Motor neuron (in vitro differentiated cells): ENCODE measurements around the gene ZRSR2. TPM values are rescaled to one million over a fixed set of nuclear protein-coding genes. Genes with fewer than 3 reads are reported as not detected.

Experiments
- ATAC-seq, 8 experiments: fragments of 200-7000 bp; cut with Tn5 transposase; replicated peaks in 6 of 8; 2 replicates each; pipeline ENCODE4 v1.8.0; 2021; ENCODE audit warnings: mild to moderate bottlenecking in 8 of 8, moderate library complexity in 8 of 8
- H3K27ac ChIP-seq, 2 donors: fragments of 250-450 bp; sonication (Bioruptor Pico); 2 replicates each; pipeline ENCODE4 v1.9.0; 2021; ENCODE audit warnings: antibody characterized with exemption in 2 of 2, mild to moderate bottlenecking in 2 of 2, moderate library complexity in 1 of 2
- H3K4me1 ChIP-seq, 2 donors: fragments of 250-450 bp; sonication (Bioruptor Pico); replicated peaks in 1 of 2; 2 replicates each; pipeline ENCODE4 v1.6.1; 2021; ENCODE audit warnings: antibody characterized with exemption in 2 of 2, mild to moderate bottlenecking in 2 of 2, moderate library complexity in 1 of 2
- H3K4me3 ChIP-seq, 5 donors: fragments of 250-450 bp; sonication (Bioruptor Pico); 2 replicates each; pipeline ENCODE4 v1.9.0; 2021; ENCODE audit warnings: antibody characterized with exemption in 5 of 5, mild to moderate bottlenecking in 5 of 5, moderate library complexity in 4 of 5
- WGBS, 10 experiments: fragments of 450-650 bp; shearing (Covaris generic); methylation state at CpG; one replicate each; pipeline ENCODE4 v1.0.0; 2022; 5-methylcytosine and 5-hydroxymethylcytosine counted together
- in situ Hi-C, 9 experiments: fragments of 400-800 bp; cut with MboI; loops; one replicate each; pipeline ENCODE4 v1.15.0; 2021; ENCODE audit warnings: low sequenced_read_pairs in 9 of 9, low pct_unique_long_range_greater_than_20kb in 2 of 9; ENCODE audit not compliant: unreplicated experiment in 9 of 9
- total RNA-seq, 8 experiments: library from RNA; unstranded; fragments of 300-600 nt; gene quantifications; 2 replicates each; pipeline versions ENCODE4 v1.2.3 to v1.2.4, GENCODE V29; 2022

Gene ZRSR2
- total RNA-seq, 8 experiments from 2014 or later, result 7.8 to 19.6 (median 10.3) TPM

DNA sequence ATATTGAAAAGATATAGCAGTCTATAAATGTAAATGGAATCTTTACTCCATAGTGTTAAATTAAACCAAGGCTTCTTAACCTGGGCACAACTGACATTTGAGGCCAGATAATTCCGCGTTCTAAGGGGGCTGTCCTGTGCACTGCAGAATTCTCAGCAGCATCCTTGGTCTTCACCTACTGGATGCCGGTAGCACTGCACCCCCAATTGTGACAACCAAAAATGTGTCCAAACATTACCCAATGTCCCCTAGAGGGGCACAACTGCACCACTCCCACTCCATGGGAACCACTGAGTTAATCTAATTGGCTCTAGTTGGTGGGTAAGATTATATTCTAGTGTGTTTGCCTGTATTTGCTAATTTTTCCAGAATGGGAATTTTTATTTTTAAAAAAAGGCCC, 47.7 kb downstream of the ZRSR2 start:
- Histone ChIP-seq H3K27ac (no peak overlapping the region), H3K4me3 (no peak overlapping the region), H3K4me1 (no peaks in the 10 kb centered on the region)
- in situ Hi-C loops, result no loop called here
- 80 to 100% (median 90%) methylated on average over 2 to 3 of the region's 3 CpGs; no CpG with 5 or more reads in 7 of the 10 experiments for WGBS, 10 experiments
- no peak for ATAC-seq

DNA sequence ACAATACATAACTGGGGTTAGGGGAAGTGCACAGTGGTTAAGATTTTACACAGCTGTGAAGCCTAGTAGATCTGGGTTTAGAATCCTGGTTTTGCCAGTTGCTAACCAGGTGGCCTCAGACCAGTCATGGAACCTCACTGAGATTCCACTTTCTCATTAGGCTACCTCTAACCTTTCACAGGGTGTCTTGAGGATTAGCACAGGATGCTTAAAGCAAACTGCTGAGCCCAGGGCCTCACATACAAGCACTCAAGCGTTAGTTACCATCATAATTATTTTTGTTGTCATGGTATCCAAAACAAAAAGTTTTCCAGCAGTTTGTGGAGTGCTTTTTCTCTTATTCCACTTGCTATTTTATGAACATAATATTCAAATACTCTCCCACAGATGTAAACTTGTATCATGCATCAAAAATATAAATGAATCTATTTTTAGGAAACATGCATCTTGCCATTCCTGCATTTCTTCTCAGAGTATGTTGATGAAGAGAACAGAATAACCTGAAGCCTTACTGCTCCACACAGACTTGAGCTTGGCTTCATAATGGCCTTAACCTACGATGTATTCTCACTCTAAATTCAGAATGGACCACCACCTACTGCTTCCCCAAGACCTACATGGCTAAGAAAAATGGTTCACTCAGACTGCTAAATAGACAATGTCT, 51.7 kb downstream of the ZRSR2 start:
- H3K27ac ChIP-seq, result no peak overlapping the region
- peak in 3 of 8 experiments; percentile 30 to 93 (median 57) for ATAC-seq
- H3K4me3 ChIP-seq, result no peak overlapping the region
- WGBS, 10 experiments, result 0 to 88% (median 17%) methylated on average over 1 of the region's 2 CpGs; no CpG with 5 or more reads in 7 of the 10 experiments
- in situ Hi-C loops, result no loop called here
- H3K4me1 ChIP-seq, result no peaks in the 10 kb centered on the region

DNA sequence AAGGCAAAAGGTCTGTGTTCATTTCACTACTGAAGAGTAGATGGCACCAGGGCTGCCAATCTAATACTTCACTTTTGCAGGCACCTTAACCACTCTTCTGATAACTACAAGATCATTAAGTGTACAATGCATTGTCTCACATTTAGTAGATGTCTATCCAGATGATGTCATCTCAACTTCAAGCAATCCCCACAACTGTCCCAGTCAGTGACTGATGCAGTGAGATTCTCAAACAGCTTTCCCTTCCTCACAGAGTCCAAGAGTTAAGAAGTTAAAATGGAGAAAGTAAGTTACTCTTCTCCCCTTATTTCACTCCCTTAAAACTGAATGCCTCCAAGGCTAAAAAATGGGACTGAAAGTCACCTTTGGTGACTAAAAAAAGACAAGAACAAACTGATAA, 53.7 kb downstream of the ZRSR2 start:
- Histone ChIP-seq H3K4me3 (no peak overlapping the region), H3K27ac (no peak overlapping the region), H3K4me1 (peaks cover 0 to 6% of the 10 kb centered on the region in 2 donors)
- ATAC-seq, result no peak
- in situ Hi-C loops, result no loop called here

DNA sequence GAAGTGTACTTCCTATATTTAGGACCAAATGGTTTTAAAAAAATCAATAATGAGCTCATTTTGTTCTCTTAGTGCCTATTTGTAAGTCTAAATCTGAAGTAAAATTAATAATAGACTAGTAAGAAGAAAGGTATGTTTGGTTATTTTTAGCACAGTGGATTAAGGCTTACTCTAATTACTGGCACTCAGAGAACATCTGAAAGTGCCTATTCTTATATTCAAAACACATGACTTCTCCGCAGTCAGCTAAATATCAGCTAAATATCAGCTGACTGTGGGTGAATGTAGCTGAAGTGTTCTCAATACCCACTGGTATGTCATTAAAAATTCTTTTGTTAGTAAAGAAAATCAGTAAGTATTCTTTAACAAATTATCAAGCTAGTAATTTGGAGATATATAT, 58.3 kb downstream of the ZRSR2 start:
- in situ Hi-C loops, result no loop called here
- no peak overlapping the region for H3K27ac ChIP-seq
- peak in 2 of 8 experiments; percentile 42 to 69 for ATAC-seq
- 38 to 100% (median 87%) methylated on average over 1 of the region's 1 CpG; no CpG with 5 or more reads in 6 of the 10 experiments for WGBS, 10 experiments
- H3K4me3 ChIP-seq, result no peak overlapping the region
- peaks cover 0 to 21% of the 10 kb centered on the region in 2 donors for H3K4me1 ChIP-seq

DNA sequence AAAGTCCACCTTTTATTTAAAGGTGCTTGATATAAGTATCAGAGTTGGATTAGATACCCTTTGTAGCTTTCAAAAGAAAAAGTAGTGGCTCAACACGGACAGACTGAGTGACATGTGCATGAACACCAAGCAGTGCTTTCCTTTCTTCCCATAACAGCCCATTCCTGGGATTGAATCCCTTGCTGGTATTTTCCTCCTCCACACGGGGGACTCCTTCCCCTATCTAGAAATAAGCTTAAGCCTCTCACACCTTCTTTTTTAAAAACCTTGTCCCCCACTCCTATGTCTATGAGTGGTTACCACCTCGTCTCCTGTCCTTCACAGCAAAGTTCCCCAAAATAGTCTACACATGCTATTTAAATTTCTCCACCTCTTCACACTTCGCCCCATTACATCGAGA, 59.3 kb downstream of the ZRSR2 start:
- ATAC-seq, result peak in 2 of 8 experiments; percentile 16 to 45
- H3K4me1 ChIP-seq, result peaks cover 0 to 21% of the 10 kb centered on the region in 2 donors
- no peak overlapping the region for H3K4me3 ChIP-seq
- 14 to 90% (median 40%) methylated on average over 1 to 2 of the region's 5 CpGs; no CpG with 5 or more reads in 6 of the 10 experiments for WGBS, 10 experiments
- in situ Hi-C loops, result no loop called here
- no peak overlapping the region for H3K27ac ChIP-seq

DNA sequence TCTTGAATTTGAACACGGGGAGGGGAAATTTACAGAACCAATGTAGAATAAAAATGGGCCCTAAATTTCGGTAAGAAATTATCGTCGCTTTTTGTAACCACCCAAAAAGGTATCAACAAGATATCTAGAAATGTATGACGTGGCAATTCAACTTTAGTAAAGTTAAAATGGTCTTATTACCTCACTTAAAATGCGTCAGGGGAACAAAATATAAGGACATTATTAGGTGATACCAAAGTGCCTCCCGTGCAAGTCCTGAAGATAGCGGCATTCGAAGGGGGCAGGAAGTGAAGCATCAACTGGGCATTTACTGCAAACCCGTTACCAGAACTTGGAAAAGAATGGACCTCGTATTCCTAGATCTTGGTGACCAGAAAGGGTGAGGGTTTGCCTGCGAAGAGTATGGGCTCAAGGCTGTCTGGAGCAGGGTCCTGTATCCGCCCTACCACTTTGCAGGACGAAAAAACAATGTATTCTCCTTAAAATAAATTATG, 63.3 kb downstream of the ZRSR2 start:
- Histone ChIP-seq H3K27ac (peak overlapping the region; percentile 78 to 87), H3K4me1 (peaks cover 3 to 31% of the 10 kb centered on the region in 2 donors), H3K4me3 (peak overlapping the region; percentile 61 to 81 (median 68))
- in situ Hi-C loops, result loop anchor here in 1 of 9 experiments (10.0 kb wide), 1 partner anchor 121 kb away; no protein-coding TSS in a partner anchor
- 1 to 20% (median 6%) methylated on average over 1 to 14 of the region's 14 CpGs; no CpG with 5 or more reads in 6 of the 10 experiments for WGBS, 10 experiments
- ATAC-seq, result no peak

DNA sequence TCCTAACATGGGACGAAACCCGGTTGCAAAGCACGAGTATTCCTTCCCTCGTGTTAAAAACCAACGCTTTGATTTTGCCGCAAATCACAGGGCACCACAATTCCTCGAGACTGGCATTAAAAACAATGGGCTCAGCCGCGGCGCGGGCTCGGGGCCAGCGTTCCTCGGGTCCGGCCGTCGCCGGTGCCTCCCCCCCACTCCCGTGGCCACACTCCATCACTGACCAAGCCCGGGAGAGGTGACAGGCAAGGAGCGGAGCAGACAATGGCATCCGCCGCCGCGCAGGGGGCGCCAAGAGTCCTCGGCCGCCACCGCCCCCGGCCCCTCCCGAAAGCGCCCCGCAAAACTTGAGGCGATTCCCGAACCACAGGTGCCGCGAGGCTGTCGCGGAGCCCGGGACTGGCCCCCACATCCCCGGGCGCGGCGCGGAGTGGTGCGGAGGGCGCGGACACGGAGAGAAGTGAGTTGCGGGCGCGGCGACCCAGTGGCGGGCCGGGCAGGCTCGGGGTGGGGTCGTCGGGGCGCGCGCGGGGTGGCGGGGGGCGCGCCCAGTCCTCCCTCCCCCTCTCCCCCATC, 63.9 kb downstream of the ZRSR2 start:
- peak; percentile 18 to 63 (median 54) for ATAC-seq
- 0 to 1% methylated on average over 5 to 14 of the region's 65 CpGs; no CpG with 5 or more reads in 8 of the 10 experiments for WGBS, 10 experiments

DNA sequence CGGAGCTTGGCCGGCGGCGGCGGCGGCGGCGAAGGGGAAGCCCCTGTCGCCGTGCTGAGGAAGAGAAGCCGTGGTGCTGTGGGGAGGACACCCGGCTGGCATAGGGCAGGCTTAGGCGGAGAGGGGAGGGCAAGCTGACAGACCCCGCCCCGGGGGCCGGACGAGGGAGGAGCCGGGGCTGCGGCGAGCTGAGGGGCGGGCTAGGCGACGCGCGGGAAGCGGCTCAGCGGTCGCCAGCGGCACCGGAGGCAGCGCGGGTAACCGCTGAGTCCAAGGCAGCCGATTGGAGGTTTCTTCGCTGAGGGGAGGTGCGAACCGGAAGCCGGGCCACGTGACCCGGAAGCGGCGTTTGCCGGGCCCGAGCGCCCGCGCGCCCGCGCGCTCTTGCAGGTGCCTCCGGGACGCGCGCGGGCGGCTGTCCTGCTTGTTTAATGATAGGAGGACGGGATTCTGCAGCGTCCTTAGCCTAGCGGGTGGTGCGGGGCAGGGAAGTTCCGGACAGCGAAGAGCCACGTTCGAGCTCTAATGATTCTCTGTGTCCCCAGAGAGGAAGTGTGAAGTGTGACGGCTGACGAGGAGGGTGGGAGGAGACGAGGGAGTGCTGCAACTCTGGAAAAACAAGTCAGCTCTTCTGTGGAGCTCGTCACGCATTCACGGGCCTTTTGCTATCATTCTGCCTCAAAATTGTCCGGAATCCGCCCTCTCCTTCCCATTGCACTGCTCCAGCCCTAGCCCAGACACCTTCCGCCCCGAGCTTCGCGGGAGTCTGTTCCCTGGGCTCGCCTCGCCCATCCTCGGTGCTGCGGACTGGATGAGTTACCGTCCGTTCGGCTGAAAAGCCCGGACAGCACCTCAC, 64.7 kb downstream of the ZRSR2 start, which contains the start of gene AP1S2:
AP1S2 (minus strand) TSS at position 102 of the 856 bp plus-strand sequence. CDS start 2,289 bp downstream, outside the sequence.
- peaks cover 3 to 27% of the 10 kb centered on the region in 2 donors for H3K4me1 ChIP-seq
- WGBS, 10 experiments, result 0 to 5% (median 0%) methylated on average over 1 to 8 of the region's 85 CpGs; no CpG with 5 or more reads in 7 of the 10 experiments
- in situ Hi-C loops, result loop anchor here in 1 of 9 experiments (10.0 kb wide), 1 partner anchor 120 kb away; no protein-coding TSS in a partner anchor
- peak within 1 kb of the TSS; percentile 61 to 81 (median 68) for H3K4me3 ChIP-seq
- peak; percentile 88 to 94 (median 93) for ATAC-seq
- H3K27ac ChIP-seq, result peak within 1 kb of the TSS; percentile 87 to 88

More for the DNA sequence above, 63.9 kb downstream of the ZRSR2 start:
- in situ Hi-C loops, result loop anchor here in 1 of 9 experiments (10.0 kb wide), 1 partner anchor 121 kb away; no protein-coding TSS in a partner anchor
- peaks cover 3 to 30% of the 10 kb centered on the region in 2 donors for H3K4me1 ChIP-seq
- peak overlapping the region; percentile 78 to 87 for H3K27ac ChIP-seq
- peak overlapping the region; percentile 61 to 81 (median 68) for H3K4me3 ChIP-seq

DNA sequence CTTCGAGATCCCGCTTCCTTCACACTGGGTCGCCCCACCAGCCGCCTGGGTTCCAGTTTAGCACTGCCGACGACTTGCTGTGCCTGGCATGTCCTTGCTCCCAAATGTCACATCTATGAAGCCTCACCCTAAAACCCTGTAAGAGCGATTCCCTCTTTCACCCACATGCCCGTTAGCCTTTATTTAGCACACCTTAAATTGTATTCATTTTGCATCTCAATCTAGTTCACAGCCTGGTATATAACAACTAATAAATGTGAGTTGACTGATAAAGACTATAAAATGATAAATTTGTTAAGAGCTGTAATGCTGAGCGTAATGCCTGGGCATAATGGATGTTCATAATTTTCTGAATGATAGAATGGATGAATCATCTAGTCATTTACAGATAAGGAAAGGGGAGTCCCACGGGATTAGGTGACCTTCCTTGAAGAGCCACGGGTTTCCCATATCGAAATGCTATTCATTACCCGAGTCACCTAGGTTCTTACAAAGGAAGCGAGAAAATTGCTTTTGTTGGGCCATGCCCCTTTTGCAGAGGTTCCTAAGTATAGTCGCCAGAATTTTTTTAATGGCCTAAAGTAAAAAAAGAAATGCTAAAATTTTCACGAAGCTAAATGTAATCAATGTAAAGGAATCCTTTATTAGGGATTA, 65.4 kb downstream of the ZRSR2 start:
- in situ Hi-C loops, result loop anchor here in 1 of 9 experiments (10.0 kb wide), 1 partner anchor 119 kb away; no protein-coding TSS in a partner anchor
- peak overlapping the region; percentile 87 to 88 for H3K27ac ChIP-seq
- H3K4me1 ChIP-seq, result peaks cover 3 to 27% of the 10 kb centered on the region in 2 donors
- 0 to 80% (median 46%) methylated on average over 1 to 16 of the region's 16 CpGs; no CpG with 5 or more reads in 3 of the 10 experiments for WGBS, 10 experiments
- ATAC-seq, result no peak
- peak overlapping the region; percentile 61 to 81 (median 68) for H3K4me3 ChIP-seq

DNA sequence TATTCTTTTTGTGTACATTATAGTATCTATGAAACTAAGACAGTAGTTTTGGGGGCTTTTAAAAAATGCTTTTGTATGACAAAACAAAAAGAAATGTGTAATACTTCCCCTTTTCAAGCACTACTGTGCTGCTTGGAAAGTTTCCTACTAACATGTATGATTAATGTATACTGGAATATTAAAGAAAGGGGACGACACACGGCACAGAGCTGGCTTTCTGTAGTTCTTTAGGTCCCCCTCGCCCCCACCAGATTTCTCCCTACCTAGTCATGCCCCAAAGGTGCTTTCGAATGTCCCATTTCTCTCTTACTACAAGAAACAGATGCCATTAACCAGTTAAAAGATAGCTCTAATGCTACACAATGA, 65.9 kb downstream of the ZRSR2 start:
- peak overlapping the region; percentile 61 to 81 (median 68) for H3K4me3 ChIP-seq
- ATAC-seq, result no peak
- WGBS, 10 experiments, result 14 to 80% (median 20%) methylated on average over 1 to 3 of the region's 4 CpGs; no CpG with 5 or more reads in 7 of the 10 experiments
- H3K27ac ChIP-seq, result peak overlapping the region in 1 of 2 donors; percentile 88
- in situ Hi-C loops, result loop anchor here in 1 of 9 experiments (10.0 kb wide), 1 partner anchor 119 kb away; no protein-coding TSS in a partner anchor
- H3K4me1 ChIP-seq, result peaks cover 3 to 27% of the 10 kb centered on the region in 2 donors

DNA sequence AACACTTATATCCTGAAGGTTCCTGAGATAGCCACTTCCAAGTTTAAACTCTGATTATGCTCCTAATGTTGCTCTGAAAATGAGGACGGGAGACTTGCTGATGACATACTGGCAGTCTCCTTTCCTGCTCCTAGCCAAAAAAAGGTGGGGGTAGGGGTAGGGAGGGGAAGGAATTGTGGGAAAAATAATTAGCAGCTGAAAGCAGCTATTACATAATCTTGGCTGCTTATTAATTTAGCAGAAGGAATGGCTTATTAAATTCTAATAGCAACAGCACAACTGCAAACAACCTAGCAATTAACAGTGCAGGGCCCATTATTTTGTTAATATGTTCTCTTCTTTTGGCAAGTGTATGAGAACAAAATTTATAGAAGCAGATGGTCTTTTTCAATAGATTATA, 66.4 kb downstream of the ZRSR2 start:
- in situ Hi-C loops, result loop anchor here in 1 of 9 experiments (10.0 kb wide), 1 partner anchor 118 kb away; no protein-coding TSS in a partner anchor
- Histone ChIP-seq H3K27ac (peak overlapping the region in 1 of 2 donors; percentile 88), H3K4me1 (peaks cover 3 to 24% of the 10 kb centered on the region in 2 donors), H3K4me3 (peak overlapping the region; percentile 61 to 81 (median 68))
- WGBS, 10 experiments, result 0 to 43% methylated on average over 1 of the region's 1 CpG; no CpG with 5 or more reads in 8 of the 10 experiments
- no peak for ATAC-seq

DNA sequence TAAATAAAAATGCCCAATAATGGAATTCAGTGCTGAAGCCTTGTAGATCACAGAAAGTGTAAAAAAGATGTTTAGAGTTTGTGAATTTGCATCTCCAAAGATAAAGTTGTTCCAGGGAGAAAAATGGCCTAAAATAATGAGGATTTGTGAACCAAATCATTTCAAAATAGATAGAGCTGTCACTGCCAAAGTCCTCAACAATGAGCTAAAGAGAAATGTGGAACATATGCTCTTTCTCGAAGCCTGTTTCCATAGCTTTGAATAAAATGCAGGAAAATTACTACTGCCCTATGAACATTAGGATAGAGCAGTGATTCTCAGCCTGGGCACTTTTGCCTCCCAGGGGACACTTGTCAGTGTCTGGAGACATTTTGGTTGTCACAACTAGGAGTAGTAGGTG, 67.8 kb downstream of the ZRSR2 start:
- WGBS, 10 experiments, result 0 to 33% (median 9%) methylated on average over 1 of the region's 1 CpG; no CpG with 5 or more reads in 5 of the 10 experiments
- peaks cover 3 to 15% of the 10 kb centered on the region in 2 donors for H3K4me1 ChIP-seq
- in situ Hi-C loops, result loop anchor here in 1 of 9 experiments (10.0 kb wide), 1 partner anchor 117 kb away; no protein-coding TSS in a partner anchor
- no peak for ATAC-seq
- no peak overlapping the region for H3K27ac ChIP-seq
- no peak overlapping the region for H3K4me3 ChIP-seq
